GM21390 (cell line): Measurements from ENCODE around the gene KMT5B.

Experiments used
- ATAC-seq: cut with Tn5 transposase; IDR thresholded peaks from one replicate; pipeline ENCODE4 v1.9.1; 2021; ENCODE audit not compliant: unreplicated experiment

KMT5B gene

GRCh38 chr11:68186061-68186460, 27.0 kb downstream of the KMT5B start:
- ATAC-seq: no peak

GRCh38 chr11:68181719-68182451, 31.2 kb downstream of the KMT5B start:
- no peak for ATAC-seq

GRCh38 chr11:68179847-68180246, 33.2 kb downstream of the KMT5B start:
- no peak for ATAC-seq

- no peak for ATAC-seq
Measured at GRCh38 chr11:68177877-68178276, 35.2 kb downstream of the KMT5B start.

GRCh38 chr11:68173926-68174325, 39.2 kb downstream of the KMT5B start:
- ATAC-seq: no peak

- no peak for ATAC-seq
Measured at GRCh38 chr11:68169442-68169841, 43.7 kb downstream of the KMT5B start.

- ATAC-seq: no peak
Measured at GRCh38 chr11:68168694-68169093, 44.4 kb downstream of the KMT5B start.

GRCh38 chr11:68167474-68167873, 45.6 kb downstream of the KMT5B start:
- ATAC-seq: no peak

GRCh38 chr11:68166969-68167368, 46.1 kb downstream of the KMT5B start:
- ATAC-seq: no peak

GRCh38 chr11:68165601-68166000, 47.5 kb downstream of the KMT5B start:
- no peak for ATAC-seq

- ATAC-seq: no peak
Measured at GRCh38 chr11:68164437-68164836, 48.7 kb downstream of the KMT5B start.

- no peak for ATAC-seq
Measured at GRCh38 chr11:68163691-68164090, 49.4 kb downstream of the KMT5B start.

GRCh38 chr11:68160100-68160695, 52.9 kb downstream of the KMT5B start:
- ATAC-seq: no peak

- ATAC-seq: no peak
Measured at GRCh38 chr11:68159665-68160064, 53.4 kb downstream of the KMT5B start.

- ATAC-seq: no peak
Measured at GRCh38 chr11:68159161-68159560, 53.9 kb downstream of the KMT5B start.

GRCh38 chr11:68158580-68158979, 54.5 kb downstream of the KMT5B start:
- no peak for ATAC-seq

- no peak for ATAC-seq
Measured at GRCh38 chr11:68153742-68154141, 59.4 kb downstream of the KMT5B start.

GRCh38 chr11:68150037-68150436, 63.1 kb downstream of the KMT5B start:
- ATAC-seq: no peak

GRCh38 chr11:68149417-68149816, 63.7 kb downstream of the KMT5B start:
- no peak for ATAC-seq

- ATAC-seq: no peak
Measured at GRCh38 chr11:68148879-68149278, 64.2 kb downstream of the KMT5B start.

GRCh38 chr11:68148071-68148805, 64.9 kb downstream of the KMT5B start:
- no peak for ATAC-seq
